GM18520 (cell line): ENCODE results near the gene SERPINB5.

Experiments
- ATAC-seq: cut with Tn5 transposase; IDR thresholded peaks from one replicate; pipeline ENCODE4 v1.9.1; 2021; ENCODE audit not compliant: unreplicated experiment

Gene SERPINB5

DNA sequence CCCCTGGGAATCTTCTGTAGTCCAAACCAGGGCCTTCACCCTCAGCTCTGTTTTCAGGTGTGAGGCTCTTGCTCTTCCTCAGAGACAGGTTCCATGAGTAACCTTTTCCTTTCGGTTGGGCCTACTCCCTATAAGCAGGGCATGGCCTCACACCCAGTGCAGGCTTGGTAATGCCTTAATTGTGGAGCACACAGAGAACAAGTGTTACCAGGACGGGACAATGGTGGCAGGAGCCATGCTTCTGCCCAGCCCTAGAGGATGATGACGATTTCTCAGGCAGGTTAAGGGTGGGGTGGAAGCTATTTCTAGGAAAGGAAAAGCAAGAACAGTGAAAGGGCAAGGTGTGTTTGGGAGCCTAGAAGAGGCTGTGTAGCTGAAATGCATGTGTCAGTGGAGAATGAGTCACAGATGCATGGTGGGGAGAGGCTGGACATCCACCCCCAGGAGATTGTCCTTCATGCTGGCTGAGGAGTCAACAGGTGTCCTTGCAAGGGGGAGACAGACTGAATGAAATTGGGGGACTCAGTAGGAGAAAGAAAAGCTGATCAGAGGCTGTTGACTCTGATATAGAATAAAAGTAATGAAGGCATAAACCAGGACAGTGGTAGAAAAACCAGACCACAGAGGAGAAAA, 43.4 kb downstream of the SERPINB5 start:
- no peak for ATAC-seq

- ATAC-seq = no peak
Observed at GRCh38 chr18:63523660-63524059, 46.9 kb downstream of the SERPINB5 start.

DNA sequence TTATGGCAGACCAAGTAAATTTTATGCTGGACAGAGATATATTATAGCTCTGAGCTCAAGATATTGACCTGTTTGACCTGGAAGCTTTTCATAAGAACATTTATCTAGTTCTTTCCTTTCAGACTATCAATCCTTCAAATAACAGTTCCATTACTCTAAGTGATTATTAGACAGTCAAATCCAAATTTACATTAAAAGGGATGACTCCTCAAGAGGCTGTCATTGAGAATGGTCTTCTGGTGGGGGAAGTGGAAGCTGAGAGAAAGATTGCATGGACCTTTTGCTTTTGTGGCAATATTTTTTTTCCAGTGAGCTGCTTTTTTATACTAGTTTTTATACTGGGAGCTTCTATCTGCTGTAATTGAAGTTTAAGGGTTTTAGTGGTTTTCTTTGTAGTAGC, 50.5 kb downstream of the SERPINB5 start:
- ATAC-seq = no peak

DNA sequence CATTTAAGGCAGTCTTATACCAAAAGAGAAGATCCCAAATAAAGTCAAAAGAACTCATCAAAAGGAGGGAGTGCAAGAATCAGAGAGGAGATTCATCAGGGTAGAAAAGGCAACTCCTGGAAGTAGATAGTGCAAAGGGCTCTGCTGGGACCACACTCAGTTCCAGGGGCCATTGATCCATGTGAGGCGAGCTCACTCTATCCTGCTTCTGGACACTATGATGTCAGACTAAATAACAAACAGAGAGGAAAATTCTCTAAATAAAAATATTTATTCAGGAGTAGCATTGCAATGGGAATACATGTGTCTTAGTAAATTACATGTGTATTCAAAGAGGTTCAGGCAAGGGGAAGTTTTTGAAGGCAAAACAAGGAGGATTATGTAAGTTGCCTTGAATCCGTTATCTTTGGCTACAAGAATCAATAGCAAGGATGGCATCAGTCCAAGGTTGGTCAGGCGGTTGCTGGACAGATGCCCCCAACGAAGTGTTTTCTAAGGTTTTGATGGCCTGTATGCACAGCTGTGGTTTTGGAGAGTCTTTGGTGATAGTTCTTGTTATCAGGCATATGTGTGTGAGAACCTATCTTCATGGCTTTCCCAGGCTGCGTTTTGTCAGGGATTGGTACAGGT, 52.2 kb downstream of the SERPINB5 start:
- ATAC-seq = no peak

- no peak for ATAC-seq
Observed at GRCh38 chr18:63532471-63532870, 55.7 kb downstream of the SERPINB5 start.

DNA sequence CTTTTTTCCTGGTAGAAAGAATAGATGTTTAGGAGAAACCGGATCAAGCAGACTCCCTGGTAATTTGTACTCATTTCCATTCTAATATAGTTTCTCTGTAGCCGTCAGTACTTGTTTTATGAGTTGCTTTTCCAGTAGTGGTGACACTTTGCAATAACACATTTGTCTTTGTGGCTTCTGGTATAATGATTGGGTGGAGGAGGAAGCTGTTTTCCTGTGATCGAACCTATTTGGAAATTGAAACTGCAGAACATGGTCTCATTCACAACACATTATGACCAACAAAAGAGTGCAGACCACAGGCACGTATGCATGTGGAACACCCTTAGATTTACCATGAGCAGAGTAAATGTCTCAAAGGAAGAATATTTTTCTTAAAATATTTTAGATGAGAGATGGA, 57.9 kb downstream of the SERPINB5 start:
- ATAC-seq = peak; percentile 39

GRCh38 chr18:63539904-63540510, 63.2 kb downstream of the SERPINB5 start:
- no peak for ATAC-seq

GRCh38 chr18:63542069-63542468, 65.3 kb downstream of the SERPINB5 start, which contains the start of gene SERPINB12:
TSS of gene SERPINB12 (plus strand) at chr18:63542369. CDS start at chr18:63556160, 13,791 bp downstream.
- no peak for ATAC-seq

DNA sequence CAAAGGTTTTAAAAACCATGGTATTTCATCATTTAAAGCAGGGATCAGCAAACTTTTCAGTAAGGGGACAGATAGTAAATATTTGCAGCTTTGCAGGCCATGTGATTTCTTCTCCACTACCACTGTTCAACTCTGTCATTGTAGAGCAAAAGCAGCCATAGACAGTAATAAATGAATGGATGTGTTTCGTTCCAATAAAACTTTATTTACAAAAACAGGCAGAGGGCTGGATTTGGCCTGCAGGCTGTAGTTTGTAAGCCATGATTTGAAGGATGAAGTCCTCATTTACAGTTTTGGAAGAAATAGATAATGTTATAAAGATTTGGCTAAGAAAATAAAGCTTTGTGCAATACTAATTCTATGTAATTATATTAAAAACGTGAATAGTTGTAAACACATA, 67.3 kb downstream of the SERPINB5 start:
- no peak for ATAC-seq

GRCh38 chr18:63545000-63545399, 68.2 kb downstream of the SERPINB5 start:
- no peak for ATAC-seq

DNA sequence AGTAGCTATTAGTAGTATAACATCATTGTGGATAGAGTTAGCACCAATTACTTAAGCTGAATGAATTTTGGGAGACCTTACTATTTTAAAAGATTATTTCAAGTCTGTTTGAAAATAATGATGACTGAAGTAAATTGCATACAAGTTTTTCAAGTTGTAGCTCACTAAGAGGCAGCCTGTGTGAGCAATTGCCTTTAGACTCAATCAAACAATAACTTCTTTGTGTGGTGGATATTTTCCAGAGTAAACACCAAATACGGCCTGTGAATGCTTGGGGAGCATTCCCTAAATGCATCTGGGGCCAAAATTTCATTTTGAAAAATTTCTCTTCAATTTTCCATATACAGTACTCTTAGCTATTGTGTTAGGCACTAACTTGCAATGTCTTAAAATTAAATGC, 73.3 kb downstream of the SERPINB5 start:
- no peak for ATAC-seq

DNA sequence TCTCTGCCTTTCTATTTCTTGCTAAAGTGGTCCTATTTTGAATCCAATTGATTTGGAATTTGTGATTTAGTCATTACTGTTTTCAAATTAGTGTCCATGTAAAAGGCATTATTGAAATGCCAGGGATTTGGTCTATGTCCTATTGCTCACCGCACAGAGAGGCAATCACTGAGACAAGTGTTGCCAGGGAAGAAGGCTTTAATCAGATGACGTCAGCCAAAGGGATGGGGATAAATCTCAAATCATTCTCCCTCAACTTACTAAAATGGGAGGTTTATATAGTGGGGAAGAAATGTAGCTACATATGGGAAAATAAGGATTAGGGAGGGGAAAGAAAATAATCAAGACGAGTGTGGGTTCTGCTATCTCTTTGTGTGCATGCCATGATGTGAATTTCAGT, 75.0 kb downstream of the SERPINB5 start:
- ATAC-seq = no peak

DNA sequence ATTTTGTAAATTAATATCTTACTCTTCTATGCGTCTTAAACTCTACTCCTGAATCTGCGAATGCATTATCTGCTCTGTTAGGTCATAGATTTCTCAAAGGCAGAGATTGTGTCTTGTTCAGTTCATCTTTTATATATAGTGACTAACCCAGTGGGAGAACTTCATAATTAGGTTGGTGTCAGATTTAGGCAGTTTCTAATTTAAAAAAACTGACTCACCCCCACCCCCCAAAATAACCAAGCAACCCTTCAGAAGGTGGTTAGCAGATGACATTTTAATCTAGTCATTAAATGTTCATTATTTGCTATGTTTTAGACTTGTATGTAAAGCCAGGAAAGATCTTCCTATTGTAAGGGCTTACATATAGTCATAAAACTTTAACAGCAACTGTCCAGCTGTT, 75.8 kb downstream of the SERPINB5 start:
- no peak for ATAC-seq

DNA sequence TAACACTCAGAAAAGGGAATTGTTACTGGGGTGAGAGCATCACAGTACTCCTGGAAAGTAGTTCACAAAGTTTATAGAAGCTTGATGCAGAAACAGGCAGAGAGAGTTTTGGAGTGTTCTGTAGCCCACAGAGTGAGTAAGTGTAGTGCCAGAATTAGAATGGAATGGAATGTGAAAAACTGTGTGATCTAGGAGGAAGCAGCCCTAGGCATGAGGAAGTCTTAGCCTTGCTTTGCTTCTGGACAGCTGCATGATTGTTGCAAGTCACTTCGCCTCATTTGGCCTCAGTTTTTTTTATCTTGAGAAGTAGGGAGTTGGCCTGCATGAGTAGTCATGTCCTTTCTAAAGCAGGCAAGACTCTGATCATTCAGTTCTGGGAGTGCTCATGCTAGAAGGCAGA, 76.3 kb downstream of the SERPINB5 start:
- no peak for ATAC-seq
